HepG2 (cell line): ENCODE measurements around the gene RGS14. TPM values are rescaled to one million over a fixed set of nuclear protein-coding genes. Genes with fewer than 3 reads are reported as not detected.

ENCODE experiments used
- DMTF1 ChIP-seq: sonication (generic); formaldehyde crosslinking; IDR thresholded peaks from 2 replicates; pipeline ENCODE4 v1.4.0; 2020; ENCODE audit warnings: mild to moderate bottlenecking, missing genetic modification reagents
- DNMT1 ChIP-seq: sonication (generic); formaldehyde crosslinking; IDR thresholded peaks from 2 replicates; pipeline ENCODE4 v1.5.1; 2020; ENCODE audit warnings: mild to moderate bottlenecking, missing genetic modification reagents
- EHMT2 ChIP-seq: fragments of 200-600 bp; sonication (generic); IDR thresholded peaks from 2 replicates; pipeline ENCODE4 v1.7.0; 2017; ENCODE audit warnings: antibody characterized with exemption, low read depth, low read length, borderline replicate concordance
- EZH2 ChIP-seq: conservative IDR thresholded peaks from 2 replicates; pipeline ENCODE4 v1.6.1; 2012; ENCODE audit warnings: mild to moderate bottlenecking, low read depth, low read length, moderate library complexity
- NRL ChIP-seq: sonication (generic); formaldehyde crosslinking; IDR thresholded peaks from 2 replicates; pipeline ENCODE4 v1.5.0; 2020; ENCODE audit warnings: missing genetic modification reagents, mild to moderate bottlenecking, moderate library complexity, borderline replicate concordance
- PAWR ChIP-seq: sonication (generic); formaldehyde crosslinking; IDR thresholded peaks from 2 replicates; pipeline ENCODE4 v1.4.0; 2020; ENCODE audit warnings: missing genetic modification reagents, mild to moderate bottlenecking, borderline replicate concordance
- POGK ChIP-seq: sonication (generic); formaldehyde crosslinking; conservative IDR thresholded peaks from 2 replicates; pipeline ENCODE4 v1.8.0; 2022; ENCODE audit warnings: mild to moderate bottlenecking, moderate library complexity, missing genetic modification reagents
- PRMT3 ChIP-seq: sonication (generic); formaldehyde crosslinking; IDR thresholded peaks from 2 replicates; pipeline ENCODE4 v1.8.1; 2022; ENCODE audit warnings: low read depth, mild to moderate bottlenecking, moderate library complexity, missing genetic modification reagents, borderline replicate concordance
- SMARCC2 ChIP-seq: fragments of 450-650 bp; IDR thresholded peaks from 2 replicates; pipeline ENCODE4 v1.6.1; 2017; ENCODE audit warnings: antibody characterized with exemption, mild to moderate bottlenecking
- STAT5B ChIP-seq: sonication (generic); formaldehyde crosslinking; IDR thresholded peaks from 2 replicates; pipeline ENCODE4 v1.4.0; 2020; ENCODE audit warnings: missing genetic modification reagents
- TFDP1 ChIP-seq: IDR thresholded peaks from 2 replicates; pipeline ENCODE4 v1.6.1; 2016; ENCODE audit warnings: missing compliant biosample characterization, missing genetic modification reagents, borderline replicate concordance
- U2AF1 ChIP-seq: fragments of 200-400 bp; formaldehyde crosslinking; optimal IDR thresholded peaks from 2 replicates; pipeline ENCODE3; 2017; ENCODE audit warnings: mild to moderate bottlenecking, low read depth, low read length
- ZFP37 ChIP-seq: sonication (generic); formaldehyde crosslinking; IDR thresholded peaks from 2 replicates; pipeline ENCODE4 v1.4.0; 2020; ENCODE audit warnings: missing genetic modification reagents, borderline replicate concordance
- ZNF292 ChIP-seq: sonication (generic); formaldehyde crosslinking; IDR thresholded peaks from 2 replicates; pipeline ENCODE4 v1.8.1; 2022; ENCODE audit warnings: mild to moderate bottlenecking, low read depth, missing genetic modification reagents, borderline replicate concordance
- ZNF362 ChIP-seq: sonication (generic); formaldehyde crosslinking; IDR thresholded peaks from 2 replicates; pipeline ENCODE4 v1.4.0; 2020; ENCODE audit warnings: missing genetic modification reagents, mild to moderate bottlenecking, borderline replicate concordance
- ZNF639 ChIP-seq: conservative IDR thresholded peaks from 2 replicates; pipeline ENCODE4 v1.6.1; 2018; ENCODE audit warnings: missing genetic modification reagents
- ZNF768 ChIP-seq: sonication (generic); formaldehyde crosslinking; IDR thresholded peaks from 2 replicates; pipeline ENCODE4 v1.4.0; 2020; ENCODE audit warnings: missing genetic modification reagents
- ZSCAN22 ChIP-seq: sonication (generic); formaldehyde crosslinking; IDR thresholded peaks from 2 replicates; pipeline ENCODE4 v1.4.0; 2020; ENCODE audit warnings: mild to moderate bottlenecking, missing genetic modification reagents
- polyA plus RNA-seq, 8 experiments: library from polyadenylated mRNA; depleted of rRNA in 3 of 8; stranded (reverse) in 7 of 8; unstranded in 1 of 8; fragments of >200 nt; fragmentation: Illumina TruSeq in 4 of 8; extraction: Trizol in 4 of 8; gene quantifications; 2 replicates each; pipeline versions ENCODE4 v1.2.1 to v1.2.3, GENCODE V29; 2011 to 2016; ENCODE audit warnings: low read depth in 4 of 8, missing spikeins in 1 of 8, mixed read lengths in 1 of 8; ENCODE audit not compliant: insufficient read depth in 1 of 8
- total RNA-seq, 5 experiments: library from RNA; depleted of rRNA; stranded (reverse); fragments of >200 nt; fragmentation: Illumina TruSeq; extraction: Trizol; gene quantifications; 2 replicates each; pipeline ENCODE4 v1.2.3, GENCODE V29; 2016; ENCODE audit warnings: low read depth in 1 of 5

RGS14 gene
- total and polyA plus RNA-seq, 2 of the 13 experiments (the other 11 are each of a cell fraction or from before 2014, with no cell fraction given) = 11.1 to 17.2 TPM

GRCh38 chr5:177370488-177371119, 12.9 kb downstream of the RGS14 start (continued):
- TF ChIP-seq ZSCAN22 (no peak), EZH2 (no peak), TFDP1 (peak; percentile 88; the same call in 1 of the 2 replicates), ZNF362 (CRISPR knock-in tag) (no peak), PRMT3 (CRISPR knock-in tag) (no peak), DNMT1 (CRISPR knock-in tag) (no peak), POGK (peak; percentile 83; the same call in 1 of the 2 replicates), ZNF768 (CRISPR knock-in tag) (peak; percentile 54; the same call in 1 of the 2 replicates), ZFP37 (no peak), U2AF1 (no peak), SMARCC2 (no peak), DMTF1 (CRISPR knock-in tag) (no peak), ZNF292 (CRISPR knock-in tag) (no peak), PAWR (CRISPR knock-in tag) (no peak), ZNF639 (CRISPR knock-in tag) (peak; percentile 61; the same call in 1 of the 2 replicates), NRL (CRISPR knock-in tag) (no peak), STAT5B (CRISPR knock-in tag) (no peak), EHMT2 (no peak)
